HG03280 (cell line): ENCODE data around the gene SUMF1.
"Not testable (repeated sequence)": the region's sequence is repeated elsewhere in the genome, so short reads cannot be mapped to it uniquely, and the experiment has no call there.

ENCODE experiments used
- ATAC-seq: cut with Tn5 transposase; IDR thresholded peaks from one replicate; pipeline ENCODE4 v1.9.1; 2021; ENCODE audit warnings: mild to moderate bottlenecking, moderate library complexity; ENCODE audit not compliant: unreplicated experiment

The SUMF1 gene

GRCh38 chr3:4341336-4341675, 125.8 kb downstream of the SUMF1 start:
- ATAC-seq = no peak

GRCh38 chr3:4340411-4341335, 126.4 kb downstream of the SUMF1 start:
- ATAC-seq = no peak

- ATAC-seq = no peak
Measured at GRCh38 chr3:4340077-4340410, 127.0 kb downstream of the SUMF1 start.

DNA sequence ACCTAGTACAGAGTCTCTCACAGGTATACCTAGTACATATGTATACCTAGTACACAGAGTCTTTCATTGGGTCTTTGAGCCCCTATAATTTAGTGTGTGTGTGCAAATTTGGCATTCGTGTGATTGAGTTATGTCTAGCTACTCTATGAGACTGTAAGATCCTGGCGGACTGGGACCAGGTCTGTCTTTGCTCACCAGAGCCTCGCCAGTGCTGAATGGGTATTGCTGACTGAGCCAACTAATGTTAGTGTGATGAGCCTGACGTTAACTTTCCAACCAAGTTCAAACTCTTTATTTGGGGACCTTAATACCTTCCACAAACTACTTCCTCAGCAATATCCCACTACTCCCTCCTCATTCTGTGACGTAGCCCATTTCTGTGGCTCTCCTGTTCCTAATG, 128.3 kb downstream of the SUMF1 start:
- no peak for ATAC-seq

DNA sequence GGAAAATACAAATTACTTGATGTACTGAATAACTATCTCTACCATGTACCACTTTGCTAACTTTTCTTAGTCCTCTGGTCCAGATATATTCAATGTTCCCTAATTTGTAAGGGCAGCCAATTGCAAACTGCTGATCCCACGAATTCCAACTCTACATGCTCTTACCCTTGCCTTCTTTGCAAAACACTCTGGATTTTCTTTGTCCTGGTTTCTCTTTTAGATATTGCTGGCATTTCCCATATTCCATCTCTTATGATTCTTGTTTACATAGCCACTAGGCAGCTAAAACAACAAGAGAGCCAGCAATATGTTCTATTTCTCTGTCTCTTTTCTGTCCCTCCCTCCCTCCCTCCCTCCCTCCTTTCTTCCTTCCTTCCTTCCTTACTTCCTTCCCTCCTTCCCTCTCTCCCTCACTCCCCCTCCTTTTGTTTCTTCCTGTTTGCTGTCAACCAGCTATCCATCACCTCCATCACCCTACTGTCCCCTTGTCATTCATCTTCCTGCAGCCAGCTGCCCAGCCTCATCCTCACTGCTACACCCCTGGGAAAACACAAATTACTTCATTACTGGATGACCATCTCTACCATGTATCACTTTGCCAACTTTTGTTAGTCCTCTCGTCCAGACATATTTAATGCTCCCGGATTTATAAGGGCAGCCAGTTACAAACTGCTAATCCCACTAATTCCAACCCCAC, 130.1 kb downstream of the SUMF1 start:
- no peak for ATAC-seq

GRCh38 chr3:4335840-4336562, 131.1 kb downstream of the SUMF1 start:
- ATAC-seq = no peak

DNA sequence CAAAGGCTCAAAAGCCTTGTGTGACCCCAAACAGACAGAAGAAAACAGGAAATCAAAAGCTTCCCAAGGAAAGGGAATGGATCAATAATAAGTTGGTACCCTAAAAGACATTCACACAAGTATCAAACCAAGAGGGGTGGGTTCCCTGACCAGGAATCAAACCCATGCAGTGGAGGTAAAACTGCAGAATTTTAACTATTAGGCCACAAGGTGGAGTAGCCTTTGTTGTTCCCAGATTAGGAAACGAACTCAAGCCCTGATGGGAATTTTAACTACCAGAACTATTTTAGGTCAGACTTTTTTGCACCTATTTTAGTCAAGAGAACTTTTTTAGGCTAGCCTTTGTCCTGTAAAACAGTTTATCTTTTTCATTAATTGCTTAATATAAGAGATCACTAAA, 132.5 kb downstream of the SUMF1 start:
- ATAC-seq = no peak

DNA sequence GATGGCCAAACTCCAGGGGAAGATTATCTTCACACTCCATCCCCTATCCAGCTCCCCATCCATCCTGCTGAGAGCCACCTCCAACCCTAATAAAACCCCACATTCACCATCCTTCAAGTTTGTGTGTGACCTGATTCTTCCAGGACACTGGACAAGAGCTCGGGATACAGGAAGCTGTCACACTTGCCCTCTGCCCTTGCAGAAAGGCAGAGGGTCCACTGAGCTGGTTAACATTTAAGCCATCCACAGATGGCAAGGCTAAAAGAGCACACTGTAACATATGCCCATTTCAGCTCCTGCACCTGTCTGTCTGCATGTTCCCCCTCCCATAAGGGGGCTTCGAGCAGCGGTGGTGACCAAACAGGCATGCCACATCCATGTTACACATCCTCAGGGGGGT, 134.1 kb downstream of the SUMF1 start:
- ATAC-seq = no peak

DNA sequence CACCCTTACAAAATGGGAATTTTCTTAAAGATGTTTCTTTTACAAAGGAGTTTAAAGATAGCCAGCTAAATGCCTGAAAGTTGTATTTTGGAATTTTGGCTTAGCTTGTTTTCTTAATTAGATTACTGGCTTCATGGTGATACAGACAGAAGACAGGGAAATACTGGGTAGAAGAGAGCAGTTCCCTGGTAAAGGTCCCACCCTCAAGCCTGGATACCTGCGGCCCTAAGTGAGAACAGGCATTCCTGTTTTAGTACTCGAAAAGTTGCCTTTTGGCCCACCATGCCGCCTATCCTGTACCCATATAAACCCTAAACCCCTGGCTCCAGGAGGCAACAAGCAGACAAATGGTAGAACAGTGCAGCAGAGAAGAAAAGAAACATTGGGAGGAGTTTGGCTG, 134.5 kb downstream of the SUMF1 start:
- no peak for ATAC-seq

GRCh38 chr3:4332111-4332510, 135.0 kb downstream of the SUMF1 start:
- ATAC-seq = no peak

GRCh38 chr3:4329806-4330205, 137.3 kb downstream of the SUMF1 start:
- ATAC-seq = not testable (repeated sequence)

- no peak for ATAC-seq
Measured at GRCh38 chr3:4326868-4327267, 140.2 kb downstream of the SUMF1 start.

DNA sequence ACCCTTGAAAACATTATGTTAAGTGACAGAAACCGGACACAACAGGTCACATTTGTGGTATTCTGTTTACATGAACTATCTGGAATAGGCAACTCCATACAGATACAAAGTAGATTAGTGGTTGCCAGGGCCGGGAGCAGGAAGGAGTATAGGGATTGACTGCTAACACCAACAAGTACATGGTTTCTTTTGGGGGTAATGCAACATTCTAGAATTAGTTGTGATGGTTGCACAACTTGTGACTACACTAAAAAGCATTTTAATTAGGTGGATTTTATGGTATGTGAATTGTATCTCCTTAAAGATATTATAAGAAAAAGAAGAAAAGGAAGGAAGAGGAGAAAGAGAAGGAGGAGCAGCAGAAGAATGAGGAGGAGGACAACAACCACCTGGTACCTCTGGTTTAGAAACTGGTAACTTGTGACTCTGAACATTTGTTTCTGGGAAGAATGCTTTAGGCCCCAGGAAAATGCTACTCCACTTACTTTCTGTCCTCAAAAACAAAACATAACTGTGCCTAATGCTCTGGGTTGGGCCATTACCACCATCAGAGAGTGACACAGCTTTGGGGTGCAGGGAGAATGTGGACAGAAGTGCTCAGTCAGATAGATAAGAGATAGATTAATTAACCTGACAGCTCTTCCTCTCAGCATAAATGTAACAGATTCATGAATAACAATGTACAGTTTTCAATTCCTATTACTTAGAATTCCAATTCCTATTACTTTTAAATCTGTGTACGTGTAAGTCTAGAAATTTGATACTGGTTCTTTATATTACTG, 143.6 kb downstream of the SUMF1 start:
- no peak for ATAC-seq

DNA sequence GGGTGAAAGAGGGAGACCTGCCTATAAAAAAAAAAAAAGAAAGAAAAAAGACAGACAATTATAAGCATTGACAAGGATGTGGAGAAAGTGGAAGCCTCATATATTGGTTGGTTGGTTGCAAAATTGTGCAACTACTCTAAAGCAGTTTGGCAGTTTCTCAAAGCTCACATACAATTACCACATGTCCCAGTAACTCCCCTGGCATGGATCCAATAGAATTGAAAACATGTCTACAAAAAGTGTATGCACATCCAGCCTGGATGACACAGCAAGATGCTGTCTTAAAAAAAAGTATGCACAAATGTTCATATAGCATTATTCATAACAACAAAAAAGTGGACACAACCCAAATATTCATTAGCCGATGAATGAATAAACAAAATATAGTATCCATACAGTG, 144.4 kb downstream of the SUMF1 start:
- ATAC-seq = no peak

GRCh38 chr3:4321732-4322131, 145.3 kb downstream of the SUMF1 start:
- no peak for ATAC-seq

- no peak for ATAC-seq
Measured at GRCh38 chr3:4320096-4320911, 146.8 kb downstream of the SUMF1 start.

- no peak for ATAC-seq
Measured at GRCh38 chr3:4314688-4315087, 152.4 kb downstream of the SUMF1 start.

DNA sequence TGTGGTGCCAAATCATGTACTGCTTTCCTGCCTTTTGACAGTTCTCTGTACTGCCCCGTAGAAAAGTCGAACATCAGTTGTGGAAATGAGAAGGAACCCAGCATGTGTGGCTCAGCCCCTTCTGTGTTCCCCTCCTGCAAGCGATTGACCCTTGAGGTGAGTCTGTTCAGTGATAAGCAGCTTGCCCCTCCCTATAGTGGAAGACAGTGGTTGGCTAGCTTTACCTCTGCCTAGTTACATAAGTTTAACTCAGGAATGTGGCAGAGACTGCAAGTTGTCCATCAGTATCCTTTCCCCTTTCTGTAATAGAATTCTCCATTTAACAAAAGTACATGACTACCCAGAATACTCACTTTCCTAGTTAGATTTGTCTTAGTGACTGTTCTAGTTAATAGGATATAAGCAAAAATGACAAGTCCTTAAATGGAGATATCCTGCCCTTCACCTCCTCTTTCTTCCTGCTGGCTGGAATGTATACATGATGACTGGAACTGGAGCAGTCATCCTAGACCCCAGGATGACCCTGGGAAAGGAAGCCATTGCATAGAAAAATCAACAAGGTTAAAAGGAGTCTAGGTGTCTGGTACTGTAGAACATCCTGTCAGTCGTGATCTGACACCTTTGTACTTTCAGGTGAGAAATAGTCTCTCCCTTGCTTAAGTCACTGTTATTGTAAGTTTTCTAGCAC, 153.3 kb downstream of the SUMF1 start:
- no peak for ATAC-seq

DNA sequence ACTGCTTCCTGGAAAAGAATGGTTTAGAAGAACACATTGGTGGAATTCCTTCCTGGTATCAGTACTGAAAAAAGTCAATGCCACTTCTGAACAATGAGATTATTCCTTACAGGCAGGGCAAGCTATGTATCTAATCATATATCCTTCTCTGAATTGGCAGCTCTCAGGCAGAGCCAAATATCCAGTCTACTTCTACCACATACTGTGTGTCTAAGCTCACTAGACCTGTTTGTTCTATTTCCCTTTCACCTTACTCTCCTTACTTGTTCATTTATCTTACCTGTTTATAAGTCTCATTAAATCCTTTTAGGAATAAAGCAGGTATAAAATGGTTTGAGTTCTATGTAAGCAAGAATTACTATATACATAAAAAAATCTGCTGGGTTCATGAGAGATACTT, 155.6 kb downstream of the SUMF1 start:
- no peak for ATAC-seq
